Thyroid gland (tissue), 4 donors: ENCODE data around the gene PPIP5K1. TPM values are rescaled to one million over a fixed set of nuclear protein-coding genes. Genes with fewer than 3 reads are reported as not detected.
A peak's percentile ranks its signal among the peaks of the same experiment; 100 is the strongest.

Experiments used
- DNase-seq, 2 donors: peaks; one replicate each; pipeline ENCODE4 v3.0.0-alpha.2; 2019
- H3K27ac ChIP-seq, 3 donors: fragments of 200-600 bp; sonication (generic); 1 replicate in 2 of 3; 2 replicates in 1 of 3; pipeline ENCODE4 v1.5.1; 2016 to 2019; ENCODE audit warnings: mild to moderate bottlenecking in 1 of 3, moderate library complexity in 1 of 3
- H3K27me3 ChIP-seq: fragments of 200-600 bp; sonication (generic); one replicate; pipeline ENCODE4 v1.5.1; 2019
- H3K36me3 ChIP-seq, 2 donors: fragments of 200-600 bp; sonication (generic); one replicate each; pipeline ENCODE4 v1.5.1; 2016 to 2019
- H3K4me1 ChIP-seq, 2 donors: fragments of 200-600 bp; sonication (generic); one replicate each; pipeline ENCODE4 v1.5.1; 2017 to 2019
- H3K4me3 ChIP-seq, 3 donors: fragments of 200-600 bp; sonication (generic); replicated peaks in 1 of 3; 1 replicate in 2 of 3; 2 replicates in 1 of 3; pipeline ENCODE4 v1.5.1; 2016; ENCODE audit warnings: mild to moderate bottlenecking in 1 of 3
- H3K9me3 ChIP-seq: fragments of 200-600 bp; sonication (generic); one replicate; pipeline ENCODE4 v1.5.1; 2017
- POLR2A ChIP-seq, 2 donors: fragments of 450-650 bp; IDR thresholded peaks; one replicate each; pipeline ENCODE4 v1.6.1; 2017; ENCODE audit warnings: antibody characterized with exemption in 2 of 2, mild to moderate bottlenecking in 2 of 2, moderate library complexity in 1 of 2
- WGBS, 2 donors: methylation state at CpG; one replicate each; pipeline ENCODE4 v1.1.5; 2017; 5-methylcytosine and 5-hydroxymethylcytosine counted together
- intact Hi-C: fragments of 100-400 bp; cut with DNase I; formaldehyde crosslinking; loops from one replicate; pipeline ENCODE4 v1.15.1; 2023
- total RNA-seq, 4 donors: library from RNA; depleted of rRNA; stranded (reverse); fragments of >200 nt; gene quantifications; one replicate each; pipeline ENCODE4 v1.2.3, GENCODE V29; 2016
- TF ChIP-seq, protein P1 (sequence below), 6 experiments: fragments of 200-600 bp in 3 of 6; fragments of 450-650 bp in 3 of 6; sonication (generic) in 3 of 6; IDR thresholded peaks; one replicate each; pipeline ENCODE4 v1.5.1; 2016 to 2019; ENCODE audit warnings: antibody characterized with exemption in 6 of 6, mild to moderate bottlenecking in 2 of 6, inconsistent platforms in 1 of 6, moderate library complexity in 1 of 6

PPIP5K1 gene
- total RNA-seq, 4 donors from 2014 or later: 26.3 to 107 (median 52.3) TPM

DNA sequence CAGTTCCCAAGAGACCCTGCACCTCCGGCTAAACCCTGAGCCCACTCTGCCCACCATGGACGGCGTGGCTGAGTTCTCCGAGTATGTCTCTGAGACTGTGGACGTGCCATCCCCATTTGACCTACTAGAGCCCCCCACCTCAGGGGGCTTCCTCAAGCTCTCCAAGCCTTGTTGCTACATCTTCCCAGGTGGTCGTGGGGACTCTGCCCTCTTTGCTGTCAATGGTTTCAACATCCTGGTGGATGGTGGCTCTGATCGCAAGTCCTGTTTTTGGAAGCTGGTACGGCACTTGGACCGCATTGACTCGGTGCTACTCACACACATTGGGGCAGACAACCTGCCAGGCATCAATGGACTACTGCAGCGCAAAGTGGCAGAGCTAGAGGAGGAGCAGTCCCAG is 68.6 kb downstream of the PPIP5K1 start:
- Histone ChIP-seq H3K4me3 (no peak overlapping the region), H3K27ac (no peak overlapping the region), H3K36me3 (peaks cover 0 to 6% of the 10 kb centered on the region in 2 donors), H3K4me1 (peaks cover 7 to 21% of the 10 kb centered on the region in 2 donors), H3K27me3 (no peaks in the 10 kb centered on the region), H3K9me3 (no peaks in the 10 kb centered on the region)
- intact Hi-C loops: no loop called here
- WGBS, 2 donors: 96 to 100% methylated on average over 4 to 11 of the region's 11 CpGs
- TF ChIP-seq, protein P1, sequence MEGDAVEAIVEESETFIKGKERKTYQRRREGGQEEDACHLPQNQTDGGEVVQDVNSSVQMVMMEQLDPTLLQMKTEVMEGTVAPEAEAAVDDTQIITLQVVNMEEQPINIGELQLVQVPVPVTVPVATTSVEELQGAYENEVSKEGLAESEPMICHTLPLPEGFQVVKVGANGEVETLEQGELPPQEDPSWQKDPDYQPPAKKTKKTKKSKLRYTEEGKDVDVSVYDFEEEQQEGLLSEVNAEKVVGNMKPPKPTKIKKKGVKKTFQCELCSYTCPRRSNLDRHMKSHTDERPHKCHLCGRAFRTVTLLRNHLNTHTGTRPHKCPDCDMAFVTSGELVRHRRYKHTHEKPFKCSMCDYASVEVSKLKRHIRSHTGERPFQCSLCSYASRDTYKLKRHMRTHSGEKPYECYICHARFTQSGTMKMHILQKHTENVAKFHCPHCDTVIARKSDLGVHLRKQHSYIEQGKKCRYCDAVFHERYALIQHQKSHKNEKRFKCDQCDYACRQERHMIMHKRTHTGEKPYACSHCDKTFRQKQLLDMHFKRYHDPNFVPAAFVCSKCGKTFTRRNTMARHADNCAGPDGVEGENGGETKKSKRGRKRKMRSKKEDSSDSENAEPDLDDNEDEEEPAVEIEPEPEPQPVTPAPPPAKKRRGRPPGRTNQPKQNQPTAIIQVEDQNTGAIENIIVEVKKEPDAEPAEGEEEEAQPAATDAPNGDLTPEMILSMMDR (IDR thresholded peaks at IDR 0.05): no peak
- TF ChIP-seq POLR2A (IDR thresholded peaks at IDR 0.05): no peak
- no peak for DNase-seq

DNA sequence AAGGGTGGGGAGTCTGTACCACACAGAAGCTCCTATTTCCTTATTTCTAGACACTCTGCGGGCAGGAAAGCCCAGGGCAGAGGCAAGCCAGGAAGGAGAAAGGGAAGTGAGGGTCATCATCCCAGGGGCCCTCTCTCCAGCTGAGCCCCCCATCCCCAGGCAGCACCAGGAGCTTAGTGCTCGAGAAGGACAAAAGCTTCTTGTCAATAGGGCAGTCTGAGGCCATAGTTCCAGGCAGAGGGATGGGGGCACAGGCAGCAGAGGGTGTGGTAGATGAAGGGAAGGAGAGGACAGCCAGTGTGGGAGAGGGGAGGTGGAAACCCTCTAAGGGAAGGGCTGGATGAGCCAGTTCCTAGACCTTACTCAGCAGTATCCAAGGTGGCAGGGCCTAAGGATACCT is 69.9 kb downstream of the PPIP5K1 start:
- Histone ChIP-seq H3K9me3 (no peaks in the 10 kb centered on the region), H3K4me1 (peaks cover 7 to 21% of the 10 kb centered on the region in 2 donors), H3K36me3 (peaks cover 0 to 6% of the 10 kb centered on the region in 2 donors), H3K27ac (no peak overlapping the region), H3K4me3 (no peak overlapping the region), H3K27me3 (no peaks in the 10 kb centered on the region)
- TF ChIP-seq, protein P1 (IDR thresholded peaks at IDR 0.05): no peak
- no peak for TF ChIP-seq POLR2A (IDR thresholded peaks at IDR 0.05)
- no peak for DNase-seq
- 86 to 96% methylated on average over 2 of the region's 2 CpGs for WGBS, 2 donors
- intact Hi-C loops: no loop called here

DNA sequence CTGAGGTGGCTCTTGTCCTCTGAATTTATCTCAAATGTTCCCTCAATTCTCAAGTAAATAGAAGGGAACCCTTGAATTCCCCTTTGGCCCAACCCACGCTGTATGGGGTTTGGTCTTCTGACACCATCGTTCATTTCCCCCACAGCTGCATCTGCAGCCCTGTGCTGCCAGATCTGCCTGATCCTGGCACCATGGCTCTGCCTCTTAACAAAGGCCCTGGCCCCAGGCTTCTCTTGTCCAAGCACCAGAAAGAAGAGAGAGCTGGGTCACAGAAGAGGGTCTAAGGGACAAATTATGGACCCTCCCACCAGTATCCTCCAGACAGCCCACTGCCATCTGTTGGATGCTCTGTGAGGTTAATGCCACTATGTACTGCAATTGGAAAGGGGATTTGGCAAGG is 70.8 kb downstream of the PPIP5K1 start:
- no peaks in the 10 kb centered on the region for H3K27me3 ChIP-seq
- no peaks in the 10 kb centered on the region for H3K9me3 ChIP-seq
- no peak for DNase-seq
- intact Hi-C loops: no loop called here
- 62 to 90% methylated on average over 2 of the region's 2 CpGs for WGBS, 2 donors
- TF ChIP-seq, protein P1 (IDR thresholded peaks at IDR 0.05): no peak
- no peak for TF ChIP-seq POLR2A (IDR thresholded peaks at IDR 0.05)
- peak overlapping the region in 1 of 3 donors; percentile 2 for H3K27ac ChIP-seq
- peaks cover 0 to 6% of the 10 kb centered on the region in 2 donors for H3K36me3 ChIP-seq
- peaks cover 7 to 21% of the 10 kb centered on the region in 2 donors for H3K4me1 ChIP-seq
- no peak overlapping the region for H3K4me3 ChIP-seq

DNA sequence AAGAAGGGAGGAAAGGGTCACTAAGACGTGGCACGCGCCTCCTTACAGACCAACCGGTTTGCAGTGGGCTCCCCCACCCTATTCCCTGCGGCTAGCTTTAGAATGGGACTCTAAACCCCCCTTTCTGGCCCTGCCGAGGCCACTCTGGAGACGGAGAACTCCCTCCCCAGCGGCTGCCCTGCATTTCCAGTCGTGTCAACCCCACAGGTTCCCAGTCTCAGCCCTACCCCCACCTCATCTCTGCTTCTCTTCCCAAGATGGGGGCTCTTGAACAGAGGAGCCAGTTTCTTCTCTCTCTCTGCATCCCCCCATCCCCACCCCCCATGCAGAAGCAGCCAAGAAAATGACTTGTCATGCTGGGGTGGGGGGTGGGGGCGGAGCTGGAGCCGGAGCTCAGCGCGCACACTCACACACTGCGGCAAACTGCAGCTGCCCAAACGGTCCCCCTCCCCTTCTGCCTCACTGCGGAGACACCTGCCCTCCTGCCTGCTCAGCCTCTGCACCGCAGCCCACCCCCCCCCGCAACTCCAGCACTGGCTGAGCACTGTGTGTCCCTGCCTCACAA is 71.7 kb downstream of the PPIP5K1 start:
- H3K27me3 ChIP-seq: no peaks in the 10 kb centered on the region
- peak; percentile 46 to 55 for DNase-seq
- intact Hi-C loops: no loop called here
- H3K36me3 ChIP-seq: peaks cover 0 to 6% of the 10 kb centered on the region in 2 donors
- peaks cover 7 to 21% of the 10 kb centered on the region in 2 donors for H3K4me1 ChIP-seq
- peak overlapping the region; percentile 2 to 37 (median 30) for H3K27ac ChIP-seq
- no peaks in the 10 kb centered on the region for H3K9me3 ChIP-seq
- peak overlapping the region in 2 of 3 donors; percentile 3 to 27 for H3K4me3 ChIP-seq
- 3 to 4% methylated on average over 16 to 18 of the region's 18 CpGs for WGBS, 2 donors
- peak in 1 of 2 donors; percentile 10 for TF ChIP-seq POLR2A (IDR thresholded peaks at IDR 0.05)
- TF ChIP-seq, protein P1 (IDR thresholded peaks at IDR 0.05): no peak

DNA sequence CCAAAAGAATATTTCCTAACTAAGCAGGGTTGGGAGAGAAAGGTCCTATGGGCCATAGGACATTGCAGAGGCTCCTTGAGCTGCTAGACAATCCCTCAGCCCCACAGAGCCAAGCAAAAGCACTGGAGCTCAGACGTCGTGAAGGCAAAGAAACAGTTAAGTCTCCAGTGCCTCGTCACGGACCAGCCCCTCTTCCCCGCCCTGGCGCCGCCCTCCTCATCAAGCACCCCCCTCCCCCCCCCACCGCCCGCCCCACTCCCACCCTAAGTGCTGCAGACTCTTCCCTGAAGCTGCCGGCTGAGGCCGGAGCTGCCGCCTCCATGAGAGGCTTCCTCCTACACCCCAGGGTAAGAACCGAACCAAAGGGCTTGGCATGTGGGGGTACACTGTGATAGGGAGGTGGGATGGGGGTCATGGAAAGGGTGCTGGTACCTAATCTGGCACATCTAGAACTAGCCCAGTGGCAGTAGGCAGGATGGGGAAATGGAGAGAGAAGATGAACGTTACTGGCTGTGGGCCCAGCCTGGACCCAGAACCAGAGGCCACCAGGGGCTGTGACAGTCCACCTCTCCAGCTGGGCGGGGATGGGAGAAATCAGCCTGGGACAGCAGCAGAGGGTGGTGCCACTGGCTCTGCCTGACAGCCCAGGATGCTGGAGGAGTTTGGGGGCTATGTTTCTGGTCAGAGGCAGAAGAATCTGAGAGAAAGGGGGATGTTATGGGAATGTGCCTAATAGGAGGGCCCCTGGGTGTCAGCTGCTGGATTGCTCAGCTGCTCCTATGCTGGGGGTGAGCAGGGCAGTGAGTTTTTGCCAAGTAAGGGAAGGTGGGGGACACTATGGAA is 72.4 kb downstream of the PPIP5K1 start, which contains the start of gene MAP1A:
TSS of gene MAP1A (plus strand) at position 255 of the 843 bp plus-strand sequence. CDS start 3,866 bp downstream, outside the sequence.
- DNase-seq: peak; percentile 70 to 71

More for the DNA sequence above, 72.4 kb downstream of the PPIP5K1 start, which contains the start of gene MAP1A:
- Histone ChIP-seq H3K4me1 (peaks cover 7 to 21% of the 10 kb centered on the region in 2 donors), H3K36me3 (peaks cover 0 to 6% of the 10 kb centered on the region in 2 donors), H3K9me3 (no peaks in the 10 kb centered on the region), H3K27ac (peak within 1 kb of the TSS; percentile 11 to 47 (median 37)), H3K27me3 (no peaks in the 10 kb centered on the region), H3K4me3 (peak within 1 kb of the TSS; percentile 3 to 27 (median 19))
- WGBS, 2 donors: 0 to 5% methylated on average over 3 to 6 of the region's 15 CpGs
- intact Hi-C loops: no loop called here
- no peak for TF ChIP-seq POLR2A (IDR thresholded peaks at IDR 0.05)
- TF ChIP-seq, protein P1 (IDR thresholded peaks at IDR 0.05): no peak
